ENCODE data around the gene GDPGP1. TPM values are rescaled to one million over a fixed set of nuclear protein-coding genes. Genes with fewer than 3 reads are reported as not detected.

The GDPGP1 gene
- total and polyA plus RNA-seq, 4 donors: 3.4 to 11.0 (median 5.2) TPM

- Histone ChIP-seq H3K27me3 (ENCODE audit: control insufficient read depth in 3 of 3, insufficient read depth in 3 of 3, low read length in 2 of 3) (no peaks in the 10 kb centered on the region), H3K4me3 (no peak overlapping the region), H3K9ac (ENCODE audit: insufficient read depth in 1 of 2, low read length in 2 of 2) (no peak overlapping the region), H3K4me1 (ENCODE audit: control insufficient read depth in 5 of 5, insufficient read depth in 5 of 5, low read length in 5 of 5) (peaks cover 0 to 28% (median 23%) of the 10 kb centered on the region in 5 donors), H3K9me3 (ENCODE audit: control insufficient read depth in 4 of 4, insufficient read depth in 3 of 4, low read length in 3 of 4) (no peaks in the 10 kb centered on the region), H3K36me3 (ENCODE audit: control insufficient read depth in 4 of 4, insufficient read depth in 4 of 4, low read length in 4 of 4) (no peaks in the 10 kb centered on the region), H3K27ac (ENCODE audit: low read depth in 1 of 2, low read length in 1 of 2) (peak overlapping the region; percentile 1 to 38)
- no peak for TF ChIP-seq CTCF (IDR thresholded peaks at IDR 0.05; ENCODE audit: control extremely low read depth, extremely low read depth)
- no peak for ATAC-seq (ENCODE audit: insufficient read depth, low FRiP score)
- WGBS, 2 donors: 77 to 89% methylated on average over 3 of the region's 3 CpGs
- DNase-seq: no peak
Observed at GRCh38 chr15:90191344-90191687, 42.7 kb upstream of the GDPGP1 start.

GRCh38 chr15:90191794-90192509 is 42.1 kb upstream of the GDPGP1 start:
- ATAC-seq (ENCODE audit: insufficient read depth, low FRiP score) (peak; percentile 71), DNase-seq (peak; percentile 88 to 92 (median 89))
- Histone ChIP-seq H3K4me3 (no peak overlapping the region), H3K27me3 (ENCODE audit: control insufficient read depth in 3 of 3, insufficient read depth in 3 of 3, low read length in 2 of 3) (no peaks in the 10 kb centered on the region), H3K36me3 (ENCODE audit: control insufficient read depth in 4 of 4, insufficient read depth in 4 of 4, low read length in 4 of 4) (no peaks in the 10 kb centered on the region), H3K4me1 (ENCODE audit: control insufficient read depth in 5 of 5, insufficient read depth in 5 of 5, low read length in 5 of 5) (peaks cover 0 to 28% (median 23%) of the 10 kb centered on the region in 5 donors), H3K9ac (ENCODE audit: insufficient read depth in 1 of 2, low read length in 2 of 2) (peak overlapping the region in 1 of 2 donors; percentile 23), H3K9me3 (ENCODE audit: control insufficient read depth in 4 of 4, insufficient read depth in 3 of 4, low read length in 3 of 4) (no peaks in the 10 kb centered on the region), H3K27ac (ENCODE audit: low read depth in 1 of 2, low read length in 1 of 2) (peak overlapping the region; percentile 1 to 38)
- TF ChIP-seq CTCF (IDR thresholded peaks at IDR 0.05; ENCODE audit: control extremely low read depth, extremely low read depth): no peak
- WGBS, 2 donors: 18 to 23% methylated on average over 7 of the region's 7 CpGs

GRCh38 chr15:90192961-90193786 is 40.8 kb upstream of the GDPGP1 start:
- DNase-seq: peak; percentile 76 to 90 (median 88)

More at GRCh38 chr15:90192961-90193786, 40.8 kb upstream of the GDPGP1 start:
- H3K27ac ChIP-seq (ENCODE audit: low read depth in 1 of 2, low read length in 1 of 2): peak overlapping the region; percentile 14 to 49
- no peak for TF ChIP-seq CTCF (IDR thresholded peaks at IDR 0.05; ENCODE audit: control extremely low read depth, extremely low read depth)
- WGBS, 2 donors: 29 to 55% methylated on average over 16 of the region's 16 CpGs
- ATAC-seq (ENCODE audit: insufficient read depth, low FRiP score): no peak
- H3K4me3 ChIP-seq: no peak overlapping the region
- H3K27me3 ChIP-seq (ENCODE audit: control insufficient read depth in 3 of 3, insufficient read depth in 3 of 3, low read length in 2 of 3): no peaks in the 10 kb centered on the region
- peak overlapping the region in 1 of 2 donors; percentile 55 for H3K9ac ChIP-seq (ENCODE audit: insufficient read depth in 1 of 2, low read length in 2 of 2)
- H3K36me3 ChIP-seq (ENCODE audit: control insufficient read depth in 4 of 4, insufficient read depth in 4 of 4, low read length in 4 of 4): no peaks in the 10 kb centered on the region
- H3K9me3 ChIP-seq (ENCODE audit: control insufficient read depth in 4 of 4, insufficient read depth in 3 of 4, low read length in 3 of 4): no peaks in the 10 kb centered on the region
- H3K4me1 ChIP-seq (ENCODE audit: control insufficient read depth in 5 of 5, insufficient read depth in 5 of 5, low read length in 5 of 5): peaks cover 0 to 28% (median 23%) of the 10 kb centered on the region in 5 donors
